ENCODE measurements around the gene ADAM19. TPM values are rescaled to one million over a fixed set of nuclear protein-coding genes. Genes with fewer than 3 reads are reported as not detected.

The ADAM19 gene
- total RNA-seq, 2 donors from 2014 or later, result 9.9 to 46.1 TPM

DNA sequence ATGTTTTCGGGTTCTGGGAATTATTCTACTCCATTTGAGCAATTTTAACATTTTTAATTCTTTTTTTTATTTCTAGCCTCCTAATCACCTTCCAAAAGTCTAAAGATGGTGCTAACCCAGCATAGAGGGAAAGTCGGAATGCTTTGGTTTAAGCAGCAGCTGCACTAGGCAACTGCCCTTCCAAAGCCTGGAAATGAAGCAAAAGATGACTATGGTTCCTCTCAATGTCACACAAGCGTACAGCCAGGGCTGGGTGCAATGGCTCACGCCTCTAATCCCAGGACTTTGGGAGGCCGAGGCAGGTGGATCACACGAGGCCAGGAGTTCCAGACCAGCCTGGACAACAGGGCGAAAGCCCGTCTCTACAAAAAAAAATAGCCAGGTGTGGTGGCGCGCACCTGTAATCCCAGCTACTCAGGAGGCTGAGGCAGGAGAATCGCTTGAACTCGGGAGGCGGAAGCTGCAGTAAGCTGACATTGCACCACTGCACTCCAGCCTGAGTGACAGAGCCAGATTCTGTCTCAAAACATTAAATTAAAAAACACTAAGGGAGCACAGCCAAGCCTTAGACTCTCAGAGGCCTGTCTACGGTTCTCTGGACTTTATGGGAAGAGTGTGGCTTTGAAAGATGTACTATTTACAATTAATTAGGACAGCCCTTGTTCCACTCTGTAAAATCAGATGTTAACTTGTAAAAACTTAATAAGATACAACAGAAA is 33.1 kb downstream of the ADAM19 start:
- peaks cover 32 to 70% of the 10 kb centered on the region in 2 donors for H3K4me1 ChIP-seq (ENCODE audit: control insufficient read depth in 1 of 2, low read depth in 2 of 2)
- no peak for ATAC-seq (ENCODE audit: insufficient number of reproducible peaks, low FRiP score, low read depth)
- H3K27ac ChIP-seq, result peak overlapping the region in 1 of 2 donors; percentile 3
- no peaks in the 10 kb centered on the region for H3K27me3 ChIP-seq (replicated peaks; ENCODE audit: insufficient read depth)
- no peaks in the 10 kb centered on the region for H3K36me3 ChIP-seq
- TF ChIP-seq CTCF (IDR thresholded peaks at IDR 0.05), result no peak
- no peaks in the 10 kb centered on the region for H3K9me3 ChIP-seq
- no peak overlapping the region for H3K4me3 ChIP-seq
- DNase-seq (ENCODE audit: low spot score), result no peak

GRCh38 chr5:157541447-157542118 is 34.0 kb downstream of the ADAM19 start:
- Histone ChIP-seq H3K4me3 (peak overlapping the region; percentile 34), H3K9me3 (no peaks in the 10 kb centered on the region), H3K4me1 (ENCODE audit: control insufficient read depth in 1 of 2, low read depth in 2 of 2) (peaks cover 26 to 64% of the 10 kb centered on the region in 2 donors), H3K27ac (peak overlapping the region; percentile 3 to 38), H3K36me3 (peaks cover 4% of the 10 kb centered on the region), H3K27me3 (replicated peaks; ENCODE audit: insufficient read depth) (no peaks in the 10 kb centered on the region)
- DNase-seq (ENCODE audit: low spot score), result no peak
- no peak for TF ChIP-seq CTCF (IDR thresholded peaks at IDR 0.05)
- no peak for ATAC-seq (ENCODE audit: insufficient number of reproducible peaks, low FRiP score, low read depth)

DNA sequence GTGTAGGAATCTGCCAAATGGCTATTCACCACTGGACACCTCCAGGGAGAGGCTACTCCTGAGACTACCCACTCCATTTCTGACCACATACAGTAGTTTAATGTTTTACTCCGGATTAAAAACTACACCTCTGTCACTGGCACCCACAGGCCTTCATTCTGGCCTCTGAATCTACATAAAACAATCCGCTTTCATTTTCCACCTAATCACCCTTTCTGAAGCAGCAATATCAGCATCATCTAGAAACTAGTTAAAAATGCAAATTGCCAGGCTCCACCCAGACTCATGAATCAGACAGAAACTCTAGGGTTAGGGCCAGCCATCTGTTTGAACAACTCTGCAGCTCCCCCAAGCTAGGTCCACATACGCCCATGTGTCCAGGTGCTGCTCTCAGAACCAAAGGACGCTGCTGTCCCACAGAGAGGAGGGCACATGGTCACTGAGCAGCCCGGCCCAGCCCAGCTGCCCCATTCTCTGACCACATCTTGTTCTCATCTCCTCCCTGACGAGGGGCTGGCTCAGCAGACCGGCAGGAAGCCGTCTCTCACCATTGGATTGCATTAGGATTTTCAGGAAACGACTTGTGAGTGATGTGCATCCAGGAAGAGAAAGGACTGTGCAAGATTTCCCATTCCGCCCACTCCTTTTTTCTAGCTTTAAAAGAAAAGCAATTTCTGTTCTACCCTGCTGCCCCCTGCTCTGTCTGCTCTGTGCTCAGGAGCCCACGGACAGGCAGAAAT is 34.7 kb downstream of the ADAM19 start:
- Histone ChIP-seq H3K4me3 (peak overlapping the region; percentile 34), H3K9me3 (no peaks in the 10 kb centered on the region), H3K4me1 (ENCODE audit: control insufficient read depth in 1 of 2, low read depth in 2 of 2) (peaks cover 19 to 64% of the 10 kb centered on the region in 2 donors), H3K27ac (peak overlapping the region; percentile 3 to 38), H3K36me3 (peaks cover 4% of the 10 kb centered on the region), H3K27me3 (replicated peaks; ENCODE audit: insufficient read depth) (no peaks in the 10 kb centered on the region)
- TF ChIP-seq CTCF (IDR thresholded peaks at IDR 0.05), result no peak
- no peak for ATAC-seq (ENCODE audit: insufficient number of reproducible peaks, low FRiP score, low read depth)
- no peak for DNase-seq (ENCODE audit: low spot score)

- H3K27me3 ChIP-seq (replicated peaks; ENCODE audit: insufficient read depth), result no peaks in the 10 kb centered on the region
- no peak overlapping the region for H3K4me3 ChIP-seq
- DNase-seq (ENCODE audit: low spot score) (no peak), ATAC-seq (ENCODE audit: insufficient number of reproducible peaks, low FRiP score, low read depth) (no peak)
- no peaks in the 10 kb centered on the region for H3K9me3 ChIP-seq
- H3K4me1 ChIP-seq (ENCODE audit: control insufficient read depth in 1 of 2, low read depth in 2 of 2), result peaks cover 18 to 64% of the 10 kb centered on the region in 2 donors
- TF ChIP-seq CTCF (IDR thresholded peaks at IDR 0.05), result no peak
- H3K27ac ChIP-seq, result peak overlapping the region in 1 of 2 donors; percentile 38
- H3K36me3 ChIP-seq, result peaks cover 4% of the 10 kb centered on the region
Measured at GRCh38 chr5:157540124-157540523, 35.5 kb downstream of the ADAM19 start.

DNA sequence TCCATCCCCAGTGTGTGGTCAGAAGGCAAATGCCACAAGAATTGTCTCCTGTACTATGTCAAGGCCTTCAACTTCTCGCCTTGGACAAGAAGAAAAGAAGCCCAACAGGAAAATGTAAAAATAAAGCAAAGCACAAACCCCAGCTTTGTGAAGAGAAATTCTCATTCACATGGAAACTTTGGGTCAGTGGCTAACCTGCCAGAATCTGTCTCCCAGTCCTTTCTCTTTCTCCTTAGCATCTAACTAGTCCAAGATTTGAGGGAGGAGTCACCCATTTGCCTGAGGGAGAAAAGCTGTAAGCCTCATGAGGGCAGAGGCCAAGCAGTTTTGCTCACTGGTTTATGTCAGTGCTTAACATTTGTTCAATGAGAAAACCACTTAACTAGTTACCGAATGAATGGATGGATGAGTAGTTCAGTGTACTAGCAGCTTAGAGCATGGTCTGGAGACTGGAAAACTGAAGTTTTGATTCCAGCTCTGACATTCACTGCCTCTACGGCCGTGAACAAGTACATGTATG is 36.0 kb downstream of the ADAM19 start:
- H3K4me3 ChIP-seq, result no peak overlapping the region
- H3K27ac ChIP-seq, result no peak overlapping the region
- H3K27me3 ChIP-seq (replicated peaks; ENCODE audit: insufficient read depth), result no peaks in the 10 kb centered on the region
- no peak for DNase-seq (ENCODE audit: low spot score)
- peaks cover 18 to 68% of the 10 kb centered on the region in 2 donors for H3K4me1 ChIP-seq (ENCODE audit: control insufficient read depth in 1 of 2, low read depth in 2 of 2)
- TF ChIP-seq CTCF (IDR thresholded peaks at IDR 0.05), result no peak
- H3K9me3 ChIP-seq, result no peaks in the 10 kb centered on the region
- peaks cover 4% of the 10 kb centered on the region for H3K36me3 ChIP-seq
- no peak for ATAC-seq (ENCODE audit: insufficient number of reproducible peaks, low FRiP score, low read depth)

Data from thoracic aorta (tissue), 2 donors.